H9 (cell line): ENCODE results near the gene CMPK2. TPM values are rescaled to one million over a fixed set of nuclear protein-coding genes. Genes with fewer than 3 reads are reported as not detected.

Source experiments
- DNase-seq: peaks from one replicate; pipeline ENCODE4 v3.0.0-alpha.2; 2017
- H2AFZ ChIP-seq: one replicate; pipeline ENCODE4 v1.6.1; 2013; ENCODE audit warnings: mild to moderate bottlenecking, low read length, control low read depth, moderate library complexity
- H2AK5ac ChIP-seq: 2 replicates; pipeline ENCODE4 v1.6.1; 2013; ENCODE audit warnings: low read length, control low read depth, mixed read lengths; ENCODE audit not compliant: insufficient read length
- H2BK120ac ChIP-seq: one replicate; pipeline ENCODE4 v1.6.1; 2013; ENCODE audit warnings: low read depth, mild to moderate bottlenecking, low read length, control low read depth, inconsistent platforms; ENCODE audit not compliant: poor library complexity, severe bottlenecking
- H2BK12ac ChIP-seq: 2 replicates; pipeline ENCODE4 v1.6.1; 2013; ENCODE audit warnings: low read length, control low read depth, mixed read lengths, low read depth; ENCODE audit not compliant: insufficient read length
- H2BK15ac ChIP-seq: 2 replicates; pipeline ENCODE4 v1.6.1; 2013; ENCODE audit warnings: low read depth, low read length, control low read depth
- H2BK20ac ChIP-seq: one replicate; pipeline ENCODE4 v1.6.1; 2013; ENCODE audit warnings: low read depth, mild to moderate bottlenecking, low read length, control low read depth, inconsistent platforms; ENCODE audit not compliant: poor library complexity, severe bottlenecking
- H2BK5ac ChIP-seq: 2 replicates; pipeline ENCODE4 v1.6.1; 2013; ENCODE audit warnings: low read length, control low read depth, mixed read lengths; ENCODE audit not compliant: insufficient read length
- H3K14ac ChIP-seq: 2 replicates; pipeline ENCODE4 v1.6.1; 2013; ENCODE audit warnings: low read length, control low read depth; ENCODE audit not compliant: insufficient read depth
- H3K18ac ChIP-seq: 2 replicates; pipeline ENCODE4 v1.6.1; 2013; ENCODE audit warnings: low read depth, mild to moderate bottlenecking, mixed read lengths, low read length, control low read depth; ENCODE audit not compliant: insufficient read length
- H3K23ac ChIP-seq: 2 replicates; pipeline ENCODE4 v1.6.1; 2013; ENCODE audit warnings: low read length, control low read depth, mixed read lengths, low read depth; ENCODE audit not compliant: insufficient read length
- H3K23me2 ChIP-seq: 2 replicates; pipeline ENCODE4 v1.6.1; 2013; ENCODE audit warnings: low read depth, mild to moderate bottlenecking, mixed read lengths, low read length, control low read depth; ENCODE audit not compliant: insufficient read length, poor library complexity, severe bottlenecking
- H3K27ac ChIP-seq: 2 replicates; pipeline ENCODE4 v1.5.1; 2013; ENCODE audit warnings: low read length, control low read depth, mixed read lengths, low read depth; ENCODE audit not compliant: insufficient read length
- H3K27me3 ChIP-seq: 2 replicates; pipeline ENCODE4 v1.6.1; 2013; ENCODE audit warnings: low read length, control low read depth, inconsistent platforms; ENCODE audit not compliant: insufficient read depth
- H3K4ac ChIP-seq: 2 replicates; pipeline ENCODE4 v1.6.1; 2013; ENCODE audit warnings: low read depth, mild to moderate bottlenecking, control low read depth, inconsistent platforms, low read length, moderate library complexity
- H3K4me1 ChIP-seq: 2 replicates; pipeline ENCODE4 v1.6.1; 2013; ENCODE audit warnings: low read length, control low read depth, inconsistent platforms; ENCODE audit not compliant: insufficient read depth
- H3K4me2 ChIP-seq: 2 replicates; pipeline ENCODE4 v1.6.1; 2013; ENCODE audit warnings: low read length, control low read depth, mixed read lengths; ENCODE audit not compliant: insufficient read length, insufficient read depth
- H3K56ac ChIP-seq: 2 replicates; pipeline ENCODE4 v1.6.1; 2013; ENCODE audit warnings: low read depth, mild to moderate bottlenecking, mixed read lengths, low read length, control low read depth; ENCODE audit not compliant: insufficient read length
- H3K79me1 ChIP-seq: 2 replicates; pipeline ENCODE4 v1.6.1; 2013; ENCODE audit warnings: low read depth, mild to moderate bottlenecking, moderate library complexity, low read length, control low read depth, inconsistent platforms; ENCODE audit not compliant: insufficient read depth, poor library complexity, severe bottlenecking
- H3K79me2 ChIP-seq: 2 replicates; pipeline ENCODE4 v1.6.1; 2013; ENCODE audit warnings: low read length, control low read depth, inconsistent platforms; ENCODE audit not compliant: insufficient read depth
- H3K9ac ChIP-seq: 2 replicates; pipeline ENCODE4 v1.6.1; 2013; ENCODE audit warnings: low read length, control low read depth, mixed read lengths; ENCODE audit not compliant: insufficient read length; ENCODE audit errors: extremely low read depth
- H3K9me3 ChIP-seq: one replicate; pipeline ENCODE4 v1.6.1; 2013; ENCODE audit warnings: low read depth, low read length, inconsistent platforms; ENCODE audit not compliant: control insufficient read depth
- H3T11ph ChIP-seq: one replicate; pipeline ENCODE4 v1.6.1; 2013; ENCODE audit warnings: mild to moderate bottlenecking, low read length, control low read depth, inconsistent platforms
- H4K20me1 ChIP-seq: one replicate; pipeline ENCODE4 v1.6.1; 2013; ENCODE audit not compliant: control insufficient read depth, insufficient read length, insufficient read depth
- H4K5ac ChIP-seq: 2 replicates; pipeline ENCODE4 v1.6.1; 2013; ENCODE audit warnings: low read depth, mild to moderate bottlenecking, mixed read lengths, low read length, control low read depth; ENCODE audit not compliant: insufficient read length
- H4K8ac ChIP-seq: replicated peaks from 2 replicates; pipeline ENCODE4 v1.6.1; 2013; ENCODE audit warnings: low read length, control low read depth, mixed read lengths, low read depth; ENCODE audit not compliant: insufficient read length
- H4K91ac ChIP-seq: 2 replicates; pipeline ENCODE4 v1.6.1; 2013; ENCODE audit warnings: low read depth, mild to moderate bottlenecking, moderate library complexity, mixed read lengths, low read length, control low read depth; ENCODE audit not compliant: insufficient read length
- H3K27ac Mint-ChIP-seq, 3 experiments: 2 replicates in 2 of 3; 3 replicates in 1 of 3; pipeline ENCODE4 v1.8.0; 2020 to 2021; ENCODE audit warnings: mixed read lengths in 3 of 3, mild to moderate bottlenecking in 1 of 3, moderate library complexity in 1 of 3
- H3K27me3 Mint-ChIP-seq: 2 replicates; pipeline ENCODE4 v1.8.0; 2021; ENCODE audit warnings: low read depth, mild to moderate bottlenecking, moderate library complexity, mixed read lengths
- H3K36me3 Mint-ChIP-seq, 3 experiments: 2 replicates in 2 of 3; 3 replicates in 1 of 3; pipeline ENCODE4 v1.8.0; 2020 to 2021; ENCODE audit warnings: low read depth in 3 of 3, mixed read lengths in 3 of 3; ENCODE audit not compliant: insufficient read depth in 1 of 3
- H3K4me1 Mint-ChIP-seq, 2 experiments: 2 replicates each; pipeline ENCODE4 v1.8.0; 2020; ENCODE audit warnings: mixed read lengths in 2 of 2
- H3K4me3 Mint-ChIP-seq, 2 experiments: 2 replicates in 1 of 2; 3 replicates in 1 of 2; pipeline ENCODE4 v1.8.0; 2020 to 2021; ENCODE audit warnings: mild to moderate bottlenecking in 2 of 2, mixed read lengths in 2 of 2, moderate library complexity in 1 of 2
- H3K9me3 Mint-ChIP-seq, 2 experiments: 2 replicates in 1 of 2; 3 replicates in 1 of 2; pipeline ENCODE4 v1.8.0; 2020; ENCODE audit warnings: mild to moderate bottlenecking in 2 of 2, mixed read lengths in 2 of 2, moderate library complexity in 1 of 2
- WGBS: extraction: QIAGEN DNeasy Blood & Tissue Kit; methylation state at CpG from one replicate; pipeline ENCODE4 v1.1.7; 2013; ENCODE audit warnings: missing lambda C conversion rate, low lambda C conversion rate, mixed read lengths; ENCODE audit not compliant: insufficient read length; ENCODE audit errors: extremely low coverage; 5-methylcytosine and 5-hydroxymethylcytosine counted together
- total RNA-seq: library from RNA; stranded (reverse); gene quantifications from 2 replicates; pipeline ENCODE4 v1.2.1, GENCODE V29; 2021
- TF ChIP-seq, protein P1 (sequence below): fragments of 200-600 bp; sonication (generic); conservative IDR thresholded peaks from 3 replicates; pipeline ENCODE4 v1.8.0; 2021; ENCODE audit warnings: antibody characterized with exemption, mild to moderate bottlenecking

CMPK2 gene
- total RNA-seq, 1 experiment from 2014 or later = 0.90 TPM

DNA sequence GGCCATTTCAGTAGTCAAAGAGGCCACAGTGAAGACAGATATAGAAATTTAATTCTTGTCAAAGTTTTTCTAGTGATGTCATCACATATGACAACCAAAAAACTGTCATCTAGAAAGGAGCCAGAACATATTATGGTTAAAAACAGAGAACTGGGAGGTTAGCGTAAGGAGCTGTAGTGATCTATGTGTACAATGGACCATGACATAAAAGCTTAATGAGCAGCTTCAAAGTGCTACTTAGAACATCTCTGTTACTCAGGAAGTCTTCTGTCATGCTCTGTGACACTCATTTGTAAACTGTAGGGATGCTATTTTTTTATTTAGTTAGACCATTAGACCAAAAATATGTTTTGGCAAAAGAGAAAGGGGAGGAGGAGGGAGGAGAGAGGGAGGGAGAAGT lies 57.3 kb downstream of the CMPK2 start:
- WGBS = no CpG with 5 or more reads among the region's 1 CpG

More for the DNA sequence above, 57.3 kb downstream of the CMPK2 start:
- Histone ChIP-seq H2AK5ac (no peak overlapping the region), H3K9ac (no peak overlapping the region), H3K4me1 (peaks cover 13% of the 10 kb centered on the region; the same call in 1 of the 2 replicates), H3K4ac (no peak overlapping the region), H3K14ac (no peak overlapping the region), H3K56ac (no peak overlapping the region), H3K27ac (no peak overlapping the region), H3K27me3 (peaks cover 4% of the 10 kb centered on the region; the same call in 1 of the 2 replicates), H3K79me2 (no peaks in the 10 kb centered on the region), H3K4me2 (no peak overlapping the region), H4K20me1 (no peaks in the 10 kb centered on the region), H4K8ac (no peak overlapping the region), H3K9me3 (no peaks in the 10 kb centered on the region), H3T11ph (no peak overlapping the region), H2BK15ac (no peak overlapping the region), H2BK20ac (no peak overlapping the region), H2BK12ac (no peak overlapping the region), H4K91ac (no peak overlapping the region), H2BK120ac (no peak overlapping the region), H3K18ac (no peak overlapping the region), H3K79me1 (no peaks in the 10 kb centered on the region), H3K23ac (no peak overlapping the region), H3K23me2 (no peaks in the 10 kb centered on the region), H2AFZ (no peak overlapping the region), H2BK5ac (no peak overlapping the region), H4K5ac (no peak overlapping the region)
- no peak for DNase-seq
- Mint-ChIP-seq H3K27ac (no peak overlapping the region), H3K27me3 (peaks cover 88% of the 10 kb centered on the region), H3K36me3 (peaks cover 0 to 3% (median 0%) of the 10 kb centered on the region in 3 experiments; a peak in 2 of 7 replicates), H3K4me1 (peaks cover 46 to 49% of the 10 kb centered on the region in 2 experiments), H3K9me3 (no peaks in the 10 kb centered on the region; a peak in 2 of 5 replicates), H3K4me3 (no peak overlapping the region)
- TF ChIP-seq, protein P1, sequence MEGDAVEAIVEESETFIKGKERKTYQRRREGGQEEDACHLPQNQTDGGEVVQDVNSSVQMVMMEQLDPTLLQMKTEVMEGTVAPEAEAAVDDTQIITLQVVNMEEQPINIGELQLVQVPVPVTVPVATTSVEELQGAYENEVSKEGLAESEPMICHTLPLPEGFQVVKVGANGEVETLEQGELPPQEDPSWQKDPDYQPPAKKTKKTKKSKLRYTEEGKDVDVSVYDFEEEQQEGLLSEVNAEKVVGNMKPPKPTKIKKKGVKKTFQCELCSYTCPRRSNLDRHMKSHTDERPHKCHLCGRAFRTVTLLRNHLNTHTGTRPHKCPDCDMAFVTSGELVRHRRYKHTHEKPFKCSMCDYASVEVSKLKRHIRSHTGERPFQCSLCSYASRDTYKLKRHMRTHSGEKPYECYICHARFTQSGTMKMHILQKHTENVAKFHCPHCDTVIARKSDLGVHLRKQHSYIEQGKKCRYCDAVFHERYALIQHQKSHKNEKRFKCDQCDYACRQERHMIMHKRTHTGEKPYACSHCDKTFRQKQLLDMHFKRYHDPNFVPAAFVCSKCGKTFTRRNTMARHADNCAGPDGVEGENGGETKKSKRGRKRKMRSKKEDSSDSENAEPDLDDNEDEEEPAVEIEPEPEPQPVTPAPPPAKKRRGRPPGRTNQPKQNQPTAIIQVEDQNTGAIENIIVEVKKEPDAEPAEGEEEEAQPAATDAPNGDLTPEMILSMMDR = no peak
